Measurements from ENCODE around the gene RAD50. TPM values are rescaled to one million over a fixed set of nuclear protein-coding genes. Genes with fewer than 3 reads are reported as not detected.

RAD50 gene
- total RNA-seq, 1 donor from 2014 or later: 33.2 TPM

- H3K27me3 ChIP-seq (ENCODE audit: low read depth): no peaks in the 10 kb centered on the region
- H3K27ac ChIP-seq: no peak overlapping the region
- DNase-seq: no peak
- no peak overlapping the region for H3K4me3 ChIP-seq
- TF ChIP-seq, protein P1, sequence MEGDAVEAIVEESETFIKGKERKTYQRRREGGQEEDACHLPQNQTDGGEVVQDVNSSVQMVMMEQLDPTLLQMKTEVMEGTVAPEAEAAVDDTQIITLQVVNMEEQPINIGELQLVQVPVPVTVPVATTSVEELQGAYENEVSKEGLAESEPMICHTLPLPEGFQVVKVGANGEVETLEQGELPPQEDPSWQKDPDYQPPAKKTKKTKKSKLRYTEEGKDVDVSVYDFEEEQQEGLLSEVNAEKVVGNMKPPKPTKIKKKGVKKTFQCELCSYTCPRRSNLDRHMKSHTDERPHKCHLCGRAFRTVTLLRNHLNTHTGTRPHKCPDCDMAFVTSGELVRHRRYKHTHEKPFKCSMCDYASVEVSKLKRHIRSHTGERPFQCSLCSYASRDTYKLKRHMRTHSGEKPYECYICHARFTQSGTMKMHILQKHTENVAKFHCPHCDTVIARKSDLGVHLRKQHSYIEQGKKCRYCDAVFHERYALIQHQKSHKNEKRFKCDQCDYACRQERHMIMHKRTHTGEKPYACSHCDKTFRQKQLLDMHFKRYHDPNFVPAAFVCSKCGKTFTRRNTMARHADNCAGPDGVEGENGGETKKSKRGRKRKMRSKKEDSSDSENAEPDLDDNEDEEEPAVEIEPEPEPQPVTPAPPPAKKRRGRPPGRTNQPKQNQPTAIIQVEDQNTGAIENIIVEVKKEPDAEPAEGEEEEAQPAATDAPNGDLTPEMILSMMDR (IDR thresholded peaks at IDR 0.05): no peak
- H3K4me1 ChIP-seq: no peaks in the 10 kb centered on the region
- H3K9me3 ChIP-seq: no peaks in the 10 kb centered on the region
- no peak for ATAC-seq
- peaks cover 76% of the 10 kb centered on the region for H3K36me3 ChIP-seq
- intact Hi-C loops (cut with DNase I): no loop called here
Measured at GRCh38 chr5:132589467-132589866, 32.7 kb downstream of the RAD50 start.

DNA sequence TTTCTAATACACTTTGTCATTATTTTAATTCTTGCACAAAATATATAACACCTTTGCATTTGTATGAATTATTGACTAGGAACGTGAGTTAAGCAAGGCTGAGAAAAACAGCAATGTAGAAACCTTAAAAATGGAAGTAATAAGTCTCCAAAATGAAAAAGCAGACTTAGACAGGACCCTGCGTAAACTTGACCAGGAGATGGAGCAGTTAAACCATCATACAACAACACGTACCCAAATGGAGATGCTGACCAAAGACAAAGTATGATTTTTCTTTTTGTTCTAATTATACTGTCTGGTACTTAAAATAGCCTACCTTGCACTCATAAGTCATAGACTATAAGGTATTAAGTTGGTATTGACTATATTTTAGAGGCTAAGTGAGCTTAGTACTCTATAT lies 34.4 kb downstream of the RAD50 start:
- Histone ChIP-seq H3K4me1 (no peaks in the 10 kb centered on the region), H3K4me3 (no peak overlapping the region), H3K36me3 (peaks cover 85% of the 10 kb centered on the region), H3K9me3 (no peaks in the 10 kb centered on the region), H3K27ac (no peak overlapping the region), H3K27me3 (ENCODE audit: low read depth) (no peaks in the 10 kb centered on the region)
- TF ChIP-seq, protein P1 (IDR thresholded peaks at IDR 0.05): no peak
- DNase-seq (no peak), ATAC-seq (no peak)
- intact Hi-C loops (cut with DNase I): no loop called here

- Histone ChIP-seq H3K36me3 (peaks cover 91% of the 10 kb centered on the region), H3K4me1 (no peaks in the 10 kb centered on the region), H3K27ac (no peak overlapping the region), H3K27me3 (ENCODE audit: low read depth) (no peaks in the 10 kb centered on the region), H3K4me3 (no peak overlapping the region), H3K9me3 (no peaks in the 10 kb centered on the region)
- intact Hi-C loops (cut with DNase I): no loop called here
- TF ChIP-seq, protein P1 (IDR thresholded peaks at IDR 0.05): no peak
- ATAC-seq: no peak
- no peak for DNase-seq
Measured at GRCh38 chr5:132592521-132592920, 35.7 kb downstream of the RAD50 start.

DNA sequence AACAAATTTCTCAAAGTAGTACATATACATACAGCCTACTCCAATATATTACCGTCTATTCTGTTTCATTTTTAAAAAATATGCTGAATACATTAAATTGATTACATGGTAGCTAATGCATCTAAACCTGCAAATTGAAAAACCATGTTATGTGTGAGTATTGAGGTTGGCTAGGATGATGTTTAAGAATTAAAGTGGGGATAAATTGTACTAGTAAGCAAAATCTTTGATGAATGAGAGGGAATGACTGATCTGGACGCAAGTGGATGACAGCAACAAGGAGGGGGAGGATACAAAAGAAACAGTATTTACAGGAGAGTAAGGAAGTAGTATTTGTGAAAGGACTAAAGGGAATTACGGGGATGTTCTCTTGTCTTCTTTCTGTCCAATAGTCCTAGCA lies 37.4 kb downstream of the RAD50 start:
- intact Hi-C loops (cut with DNase I): no loop called here
- TF ChIP-seq, protein P1 (IDR thresholded peaks at IDR 0.05): no peak
- ATAC-seq: no peak
- H3K4me3 ChIP-seq: no peak overlapping the region
- DNase-seq: no peak
- H3K27ac ChIP-seq: no peak overlapping the region
- no peaks in the 10 kb centered on the region for H3K27me3 ChIP-seq (ENCODE audit: low read depth)
- H3K4me1 ChIP-seq: no peaks in the 10 kb centered on the region
- H3K36me3 ChIP-seq: peaks cover 91% of the 10 kb centered on the region
- H3K9me3 ChIP-seq: no peaks in the 10 kb centered on the region

DNA sequence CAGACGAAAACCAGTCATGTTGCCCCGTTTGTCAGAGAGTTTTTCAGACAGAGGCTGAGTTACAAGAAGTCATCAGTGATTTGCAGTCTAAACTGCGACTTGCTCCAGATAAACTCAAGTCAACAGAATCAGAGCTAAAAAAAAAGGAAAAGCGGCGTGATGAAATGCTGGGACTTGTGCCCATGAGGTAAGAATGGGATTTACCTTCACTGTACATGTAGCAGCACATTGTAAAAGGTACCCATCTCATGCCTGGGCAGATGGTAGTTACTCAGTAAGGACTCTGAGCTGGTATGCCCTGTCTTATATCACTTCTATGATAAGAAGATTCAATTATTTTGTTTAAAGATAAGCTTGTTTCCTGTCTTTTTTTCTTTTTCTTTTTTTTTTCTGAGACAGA lies 38.8 kb downstream of the RAD50 start:
- H3K27ac ChIP-seq: no peak overlapping the region
- peaks cover 89% of the 10 kb centered on the region for H3K36me3 ChIP-seq
- no peak for ATAC-seq
- no peaks in the 10 kb centered on the region for H3K9me3 ChIP-seq
- no peaks in the 10 kb centered on the region for H3K4me1 ChIP-seq
- TF ChIP-seq, protein P1 (IDR thresholded peaks at IDR 0.05): no peak
- intact Hi-C loops (cut with DNase I): no loop called here
- no peak overlapping the region for H3K4me3 ChIP-seq
- H3K27me3 ChIP-seq (ENCODE audit: low read depth): no peaks in the 10 kb centered on the region
- no peak for DNase-seq
